PC-3 (cell line): ENCODE measurements around the gene ATF6B.

Source experiments
- EZH2 ChIP-seq: fragments of 300-600 bp; sonication (generic); IDR thresholded peaks from one replicate; pipeline ENCODE4 v1.6.1; 2017; ENCODE audit warnings: antibody characterized with exemption, mild to moderate bottlenecking, low read length; ENCODE audit not compliant: unreplicated experiment
- EZH2phosphoT487 ChIP-seq: fragments of 300-600 bp; sonication (generic); IDR thresholded peaks from 2 replicates; pipeline ENCODE4 v1.6.1; 2018; ENCODE audit warnings: mild to moderate bottlenecking, antibody characterized with exemption, low read length, borderline replicate concordance
- TF ChIP-seq, protein P1 (sequence below): fragments of 300-600 bp; sonication (generic); conservative IDR thresholded peaks from 2 replicates; pipeline ENCODE4 v1.5.1; 2017; ENCODE audit warnings: antibody characterized with exemption, low read depth, mild to moderate bottlenecking, low read length

DNA sequence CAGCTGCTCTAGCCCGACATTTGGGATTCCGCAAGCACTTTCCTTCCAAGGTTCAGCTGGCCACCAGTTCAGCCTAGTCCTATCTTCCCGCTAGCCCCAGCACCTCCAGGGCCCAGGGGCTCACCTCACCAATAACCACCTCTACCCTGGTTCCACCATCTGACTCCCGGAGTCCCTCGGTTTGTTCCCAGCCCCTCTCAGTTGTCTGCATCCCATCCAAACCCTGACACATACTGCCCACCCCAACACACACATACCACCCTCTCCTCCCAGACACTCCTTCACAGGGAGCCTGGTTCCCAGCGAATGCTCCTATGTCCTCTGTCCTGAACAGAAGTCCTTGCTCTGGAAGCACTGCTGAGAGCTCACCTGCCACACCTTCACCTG is 19.3 kb downstream of the ATF6B start:
- TF ChIP-seq, protein P1, sequence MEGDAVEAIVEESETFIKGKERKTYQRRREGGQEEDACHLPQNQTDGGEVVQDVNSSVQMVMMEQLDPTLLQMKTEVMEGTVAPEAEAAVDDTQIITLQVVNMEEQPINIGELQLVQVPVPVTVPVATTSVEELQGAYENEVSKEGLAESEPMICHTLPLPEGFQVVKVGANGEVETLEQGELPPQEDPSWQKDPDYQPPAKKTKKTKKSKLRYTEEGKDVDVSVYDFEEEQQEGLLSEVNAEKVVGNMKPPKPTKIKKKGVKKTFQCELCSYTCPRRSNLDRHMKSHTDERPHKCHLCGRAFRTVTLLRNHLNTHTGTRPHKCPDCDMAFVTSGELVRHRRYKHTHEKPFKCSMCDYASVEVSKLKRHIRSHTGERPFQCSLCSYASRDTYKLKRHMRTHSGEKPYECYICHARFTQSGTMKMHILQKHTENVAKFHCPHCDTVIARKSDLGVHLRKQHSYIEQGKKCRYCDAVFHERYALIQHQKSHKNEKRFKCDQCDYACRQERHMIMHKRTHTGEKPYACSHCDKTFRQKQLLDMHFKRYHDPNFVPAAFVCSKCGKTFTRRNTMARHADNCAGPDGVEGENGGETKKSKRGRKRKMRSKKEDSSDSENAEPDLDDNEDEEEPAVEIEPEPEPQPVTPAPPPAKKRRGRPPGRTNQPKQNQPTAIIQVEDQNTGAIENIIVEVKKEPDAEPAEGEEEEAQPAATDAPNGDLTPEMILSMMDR: no peak
- TF ChIP-seq EZH2 (no peak), EZH2phosphoT487 (no peak)
